HG02938 (cell line): ENCODE data around the gene VPS11.

Source experiments
- ATAC-seq: cut with Tn5 transposase; IDR thresholded peaks from one replicate; pipeline ENCODE4 v1.9.1; 2021; ENCODE audit warnings: mild to moderate bottlenecking, moderate library complexity; ENCODE audit not compliant: unreplicated experiment

The VPS11 gene

GRCh38 chr11:119078675-119079420, 11.2 kb downstream of the VPS11 start:
- no peak for ATAC-seq

DNA sequence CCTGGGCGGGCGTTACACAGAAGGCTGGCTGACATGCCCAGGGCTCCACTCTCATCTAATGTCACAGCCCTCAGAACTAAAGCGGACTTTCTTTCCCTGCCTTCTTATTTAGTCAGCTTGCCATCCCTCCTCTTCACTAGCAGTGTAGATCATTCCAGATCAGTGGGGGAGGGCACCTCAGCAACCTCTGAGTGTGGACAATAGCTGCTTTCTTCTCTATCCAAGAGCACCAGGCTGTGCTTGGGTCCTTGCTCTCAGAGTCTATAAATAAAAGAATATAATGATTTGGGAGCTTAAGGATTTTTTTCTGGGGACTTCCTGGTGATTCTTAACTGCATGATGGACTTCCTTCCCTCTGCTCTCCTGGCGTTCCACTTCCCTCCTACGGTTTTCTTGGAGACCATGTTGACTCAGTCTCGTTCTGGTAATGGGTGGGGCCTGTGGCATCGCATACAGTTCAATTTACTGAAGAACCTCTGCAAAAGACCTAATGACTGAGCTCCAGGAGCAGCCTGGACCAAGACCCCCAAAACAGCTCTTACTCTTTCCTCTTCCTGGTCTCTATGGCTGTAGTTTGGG, 14.2 kb downstream of the VPS11 start:
- ATAC-seq: no peak

DNA sequence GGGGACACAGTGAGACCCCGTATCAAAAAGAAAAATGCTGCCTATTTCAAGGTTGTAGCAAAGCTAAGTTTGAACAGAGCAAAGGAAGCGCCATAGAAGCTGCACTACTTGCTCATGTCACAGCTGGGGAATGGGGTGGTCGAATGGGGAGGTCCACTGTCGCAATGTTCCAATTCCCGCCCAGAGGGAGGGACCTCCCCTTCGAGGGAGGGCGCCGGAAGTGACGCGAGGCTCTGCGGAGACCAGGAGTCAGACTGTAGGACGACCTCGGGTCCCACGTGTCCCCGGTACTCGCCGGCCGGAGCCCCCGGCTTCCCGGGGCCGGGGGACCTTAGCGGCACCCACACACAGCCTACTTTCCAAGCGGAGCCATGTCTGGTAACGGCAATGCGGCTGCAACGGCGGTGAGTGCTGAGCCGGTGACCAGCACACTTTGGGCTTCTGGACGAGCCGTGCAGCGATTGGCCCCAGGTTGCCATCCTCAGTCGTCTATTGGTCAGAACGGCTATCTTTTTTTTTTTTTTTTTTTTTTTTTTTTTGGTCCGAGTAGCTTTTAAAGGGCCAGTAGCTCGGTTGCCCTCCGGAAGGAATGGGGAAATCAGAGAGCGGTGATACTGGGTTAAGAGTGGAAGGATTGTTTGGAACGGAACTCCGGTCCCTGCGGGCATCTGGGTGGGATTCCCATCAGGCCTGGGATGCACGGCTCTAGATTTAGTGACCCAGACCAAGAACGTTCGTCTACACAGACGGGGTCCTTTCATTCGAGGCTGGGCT, 17.2 kb downstream of the VPS11 start, which contains the start of gene HMBS:
Gene HMBS (plus strand): TSS at position 219 of the 774 bp plus-strand sequence. CDS start 153 bp downstream, at position 372.
- peak; percentile 92 for ATAC-seq

- ATAC-seq: peak; percentile 18
Observed at GRCh38 chr11:119085437-119085847, 17.8 kb downstream of the VPS11 start.

DNA sequence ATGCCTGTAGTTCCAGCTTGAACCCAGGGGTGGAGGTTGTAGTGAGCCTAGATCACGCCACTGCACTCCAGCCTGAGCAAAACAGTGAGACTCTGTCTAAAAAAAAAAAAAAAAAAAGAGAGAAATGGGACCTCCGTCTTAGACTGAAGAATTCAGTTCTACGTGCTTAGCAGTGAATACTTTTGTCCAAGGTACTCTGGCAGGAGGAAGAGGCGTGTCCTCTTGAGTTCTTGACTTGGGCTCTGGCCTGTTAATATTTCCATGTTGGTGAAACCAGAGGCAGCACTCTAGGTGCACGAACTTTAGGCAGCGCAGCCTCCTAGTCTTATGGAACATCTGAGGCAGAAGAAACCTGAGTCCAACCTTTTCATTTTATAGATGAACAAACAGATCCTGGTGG, 19.5 kb downstream of the VPS11 start:
- no peak for ATAC-seq

GRCh38 chr11:119087747-119088241, 20.2 kb downstream of the VPS11 start:
- no peak for ATAC-seq

- ATAC-seq: no peak
Observed at GRCh38 chr11:119088406-119088805, 20.8 kb downstream of the VPS11 start.

DNA sequence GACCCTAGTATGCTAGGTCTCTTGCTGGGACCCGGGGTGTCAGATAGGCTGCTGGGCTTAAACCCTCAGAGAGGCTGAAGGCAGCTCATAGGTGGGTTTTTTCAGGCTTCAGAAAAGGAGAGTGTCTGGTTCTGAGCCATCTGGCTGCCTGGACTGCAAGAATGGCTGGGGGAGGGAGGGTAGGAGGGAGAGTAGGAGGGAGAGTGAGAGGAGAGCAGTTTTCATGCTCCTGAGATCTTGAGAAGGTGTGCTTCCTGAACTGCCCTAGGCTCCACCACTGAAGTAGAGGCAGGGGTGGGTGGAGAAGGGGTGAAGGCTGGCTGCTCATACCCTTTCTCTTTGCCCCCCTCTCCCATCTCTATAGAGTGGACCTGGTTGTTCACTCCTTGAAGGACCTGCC, 21.7 kb downstream of the VPS11 start:
- ATAC-seq: no peak

DNA sequence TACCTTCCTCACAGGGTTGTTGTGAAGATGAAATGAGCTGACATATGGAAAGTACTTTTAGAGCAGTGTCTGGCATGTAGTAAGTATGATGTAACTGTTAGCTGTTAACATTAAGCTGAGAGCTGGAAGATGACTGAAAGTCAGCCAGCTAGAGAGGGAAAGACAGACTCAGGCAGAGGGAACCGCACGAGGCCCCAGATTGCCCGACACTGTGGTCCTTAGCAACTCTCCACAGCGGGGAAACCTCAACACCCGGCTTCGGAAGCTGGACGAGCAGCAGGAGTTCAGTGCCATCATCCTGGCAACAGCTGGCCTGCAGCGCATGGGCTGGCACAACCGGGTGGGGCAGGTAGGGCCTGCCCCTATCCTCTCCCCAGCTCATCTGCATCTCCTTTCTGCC, 23.6 kb downstream of the VPS11 start:
- no peak for ATAC-seq

- ATAC-seq: no peak
Observed at GRCh38 chr11:119091966-119092879, 24.6 kb downstream of the VPS11 start.

DNA sequence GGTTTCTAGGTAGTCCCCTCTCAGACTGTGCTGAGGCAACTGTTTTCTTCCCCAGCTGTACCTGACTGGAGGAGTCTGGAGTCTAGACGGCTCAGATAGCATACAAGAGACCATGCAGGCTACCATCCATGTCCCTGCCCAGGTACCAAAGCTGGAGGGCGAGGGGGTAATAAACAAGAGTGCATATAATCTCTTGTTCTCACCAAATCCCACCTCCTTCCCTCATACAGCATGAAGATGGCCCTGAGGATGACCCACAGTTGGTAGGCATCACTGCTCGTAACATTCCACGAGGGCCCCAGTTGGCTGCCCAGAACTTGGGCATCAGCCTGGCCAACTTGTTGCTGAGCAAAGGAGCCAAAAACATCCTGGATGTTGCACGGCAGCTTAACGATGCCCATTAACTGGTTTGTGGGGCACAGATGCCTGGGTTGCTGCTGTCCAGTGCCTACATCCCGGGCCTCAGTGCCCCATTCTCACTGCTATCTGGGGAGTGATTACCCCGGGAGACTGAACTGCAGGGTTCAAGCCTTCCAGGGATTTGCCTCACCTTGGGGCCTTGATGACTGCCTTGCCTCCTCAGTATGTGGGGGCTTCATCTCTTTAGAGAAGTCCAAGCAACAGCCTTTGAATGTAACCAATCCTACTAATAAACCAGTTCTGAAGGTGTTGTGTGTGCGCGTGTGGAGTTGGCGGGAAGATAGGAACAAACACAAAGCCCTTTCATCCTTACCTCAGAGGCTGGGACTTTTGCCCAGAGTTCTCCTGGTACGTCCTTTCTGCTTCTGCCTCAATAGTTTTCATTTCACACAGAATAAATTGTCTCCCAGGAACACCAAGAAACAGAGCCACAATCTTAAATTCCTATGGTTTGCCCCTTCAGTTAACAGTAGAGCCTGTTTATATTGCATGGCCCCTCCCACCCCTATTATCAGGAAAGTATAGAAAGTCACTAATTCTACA, 25.5 kb downstream of the VPS11 start:
- no peak for ATAC-seq

- ATAC-seq: peak; percentile 4
Observed at GRCh38 chr11:119093942-119094815, 26.6 kb downstream of the VPS11 start.

GRCh38 chr11:119094816-119095065, 27.1 kb downstream of the VPS11 start:
- peak; percentile 30 for ATAC-seq

GRCh38 chr11:119095066-119095880, 27.7 kb downstream of the VPS11 start:
- peak; percentile 79 for ATAC-seq

DNA sequence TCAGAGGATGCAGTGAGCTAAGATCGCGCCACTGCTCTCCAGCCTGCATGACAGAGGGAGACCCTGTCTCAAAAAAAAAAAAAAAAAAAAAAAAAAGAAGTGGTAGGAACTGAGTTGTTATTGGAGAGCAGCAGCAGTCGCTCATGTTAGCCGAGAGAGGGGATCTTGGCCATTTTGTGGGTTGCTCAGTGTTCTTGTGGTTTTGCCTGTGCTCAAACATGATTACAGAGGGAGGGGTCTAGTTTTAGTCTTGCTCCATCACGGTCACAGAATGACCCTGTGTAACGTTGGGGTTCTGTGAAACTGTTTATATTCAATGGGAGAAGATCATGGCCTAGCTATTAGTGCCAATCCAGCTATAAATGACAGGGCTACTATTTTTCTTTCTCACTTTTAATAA, 32.1 kb downstream of the VPS11 start:
- no peak for ATAC-seq

GRCh38 chr11:119100246-119100970, 32.8 kb downstream of the VPS11 start:
- no peak for ATAC-seq
